Dedifferentiated amniotic fluid mesenchymal stem cell (primary cell): ENCODE measurements around the gene GRXCR2.
"Not testable (repeated sequence)": the region's sequence is repeated elsewhere in the genome, so short reads cannot be mapped to it uniquely, and the experiment has no call there.

Experiments
- DNase-seq: peaks from one replicate; pipeline ENCODE4 v3.0.0-alpha.2; 2016; ENCODE audit errors: extremely low spot score

GRXCR2 gene, protein sequence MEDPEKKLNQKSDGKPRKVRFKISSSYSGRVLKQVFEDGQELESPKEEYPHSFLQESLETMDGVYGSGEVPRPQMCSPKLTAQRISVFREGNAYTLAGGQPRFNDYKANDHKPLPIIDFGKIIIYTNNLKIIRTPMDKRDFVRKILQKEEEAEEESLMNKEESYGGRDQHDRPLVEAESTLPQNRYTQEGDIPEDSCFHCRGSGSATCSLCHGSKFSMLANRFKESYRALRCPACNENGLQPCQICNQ

DNA sequence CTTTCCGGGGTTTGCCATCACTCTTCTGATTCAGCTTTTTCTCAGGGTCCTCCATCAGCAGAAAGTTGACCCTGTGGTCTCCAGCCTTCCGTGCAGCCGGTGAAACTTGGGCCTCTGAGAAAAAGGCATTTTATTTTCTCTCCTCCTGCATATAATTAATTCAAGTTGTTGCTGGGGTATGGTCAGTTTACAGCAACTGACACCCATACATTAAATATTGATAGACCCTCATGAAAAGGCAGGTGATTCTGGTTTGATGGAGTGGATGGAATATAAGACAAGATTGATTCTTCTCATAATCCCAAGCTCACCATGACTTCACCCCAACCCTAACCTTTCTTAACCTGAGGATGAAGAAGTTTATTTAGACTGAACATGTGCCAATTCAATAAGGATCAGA lies at the start of gene GRXCR2:
TSS of gene GRXCR2 (minus strand) at position 101 of the 400 bp plus-strand sequence. CDS start at position 55, 46 bp downstream.
- no peak for DNase-seq

DNA sequence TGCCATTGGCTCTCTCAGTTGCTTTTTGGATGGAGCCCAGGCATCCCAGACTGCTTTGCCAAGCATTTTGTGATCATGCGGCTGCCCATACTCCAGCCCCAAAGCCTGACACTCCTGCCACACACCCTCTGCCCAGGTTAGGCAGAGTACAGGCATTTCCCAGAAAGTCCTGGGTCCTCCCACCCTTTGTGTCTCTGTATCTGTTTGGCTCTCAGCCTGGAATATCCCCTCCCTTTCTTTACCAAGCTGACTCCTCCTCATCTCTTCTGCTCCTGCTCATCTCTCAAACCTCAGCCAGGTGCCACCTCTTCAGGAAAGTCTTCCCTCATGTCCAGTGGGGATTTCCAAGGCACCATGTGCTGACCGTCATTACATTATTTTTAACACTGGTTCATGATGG lies 49.2 kb upstream of the GRXCR2 start:
- no peak for DNase-seq

DNA sequence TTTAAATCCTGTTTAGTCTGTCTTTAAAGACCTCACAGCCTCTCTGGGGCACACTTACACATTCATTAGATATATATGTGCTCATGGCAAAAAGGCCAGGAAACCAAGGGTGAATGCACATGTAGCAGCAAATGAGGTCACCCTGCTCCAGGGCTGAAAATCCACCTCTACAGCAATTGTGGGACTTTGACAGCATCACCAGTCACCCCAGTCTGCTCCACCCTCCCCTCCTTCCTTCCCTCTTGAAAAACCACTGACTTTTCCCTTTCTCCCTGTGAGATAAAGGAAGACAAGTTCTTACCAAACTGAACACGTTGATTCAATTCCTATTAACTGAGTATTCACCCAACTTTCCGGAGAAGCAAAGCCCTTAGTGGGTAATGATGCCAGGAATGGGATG lies 48.4 kb upstream of the GRXCR2 start:
- no peak for DNase-seq

DNA sequence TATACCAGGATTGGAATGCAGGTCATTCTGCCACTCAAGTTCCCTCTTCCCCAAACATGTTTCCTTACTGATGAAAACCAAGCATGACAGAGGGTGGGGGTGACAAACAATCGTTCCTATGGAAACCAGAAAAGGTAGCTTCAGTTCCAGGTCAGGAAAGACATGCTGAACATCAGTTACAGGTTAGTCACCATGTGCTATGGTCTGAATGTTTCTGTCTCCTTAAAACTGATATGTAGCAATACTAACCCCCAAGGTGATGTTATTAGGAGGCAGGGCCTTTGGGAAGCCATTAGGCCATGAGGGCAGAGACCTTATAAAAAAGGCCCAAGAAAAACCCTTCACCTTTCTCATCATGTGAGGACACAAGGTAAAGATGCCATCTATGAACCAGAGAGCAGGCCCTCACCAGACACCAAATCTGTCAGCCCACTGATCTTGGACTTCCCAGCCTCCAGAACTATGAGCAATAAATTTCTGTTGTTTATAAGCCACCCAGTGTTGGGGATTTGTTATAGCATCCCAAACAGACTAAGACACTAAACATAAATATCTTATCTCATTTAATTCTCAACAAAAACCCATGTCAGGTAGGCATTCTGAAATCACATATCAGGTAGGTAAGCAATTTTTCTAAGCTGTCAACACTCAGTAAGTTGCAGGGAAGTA lies 47.9 kb upstream of the GRXCR2 start:
- no peak for DNase-seq

DNA sequence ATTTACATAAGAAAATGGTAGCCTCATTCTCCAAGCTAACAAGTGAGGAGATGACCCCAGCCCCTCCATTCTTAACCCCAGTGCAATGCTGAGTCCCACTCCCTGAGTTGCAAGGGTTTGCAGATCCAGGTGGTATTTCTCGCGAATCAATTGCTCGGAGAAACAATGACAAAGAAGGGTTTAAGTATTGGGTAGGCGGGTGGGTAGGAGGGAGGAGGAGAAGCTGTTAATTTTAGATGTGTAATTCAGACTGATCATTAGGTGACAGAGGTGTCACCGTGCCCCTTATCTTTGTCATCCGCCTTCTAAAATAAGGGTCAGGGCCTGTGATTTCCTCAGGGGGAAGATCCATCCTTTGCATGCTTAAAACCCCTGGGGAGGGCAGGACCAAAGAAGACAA lies 46.6 kb upstream of the GRXCR2 start:
- no peak for DNase-seq

DNA sequence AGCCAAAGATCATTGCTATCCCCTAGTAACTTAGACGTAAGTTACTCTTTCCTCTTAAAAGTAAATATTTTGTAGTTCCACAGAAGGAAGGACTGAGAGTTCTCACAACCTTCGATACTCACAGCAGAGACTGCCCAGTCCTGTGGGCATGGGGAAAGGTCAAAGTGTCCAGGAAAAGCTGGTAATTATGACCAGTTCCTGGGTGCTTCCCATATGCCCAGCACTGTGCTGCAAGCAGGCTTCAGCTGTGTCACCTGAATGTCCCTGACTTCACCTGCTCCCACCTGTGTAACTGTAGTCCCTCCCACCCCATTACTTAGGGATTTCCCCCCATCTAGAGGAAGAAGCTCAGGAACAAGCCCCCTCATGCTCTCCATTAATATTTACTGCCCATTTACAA lies 45.6 kb upstream of the GRXCR2 start:
- no peak for DNase-seq

DNA sequence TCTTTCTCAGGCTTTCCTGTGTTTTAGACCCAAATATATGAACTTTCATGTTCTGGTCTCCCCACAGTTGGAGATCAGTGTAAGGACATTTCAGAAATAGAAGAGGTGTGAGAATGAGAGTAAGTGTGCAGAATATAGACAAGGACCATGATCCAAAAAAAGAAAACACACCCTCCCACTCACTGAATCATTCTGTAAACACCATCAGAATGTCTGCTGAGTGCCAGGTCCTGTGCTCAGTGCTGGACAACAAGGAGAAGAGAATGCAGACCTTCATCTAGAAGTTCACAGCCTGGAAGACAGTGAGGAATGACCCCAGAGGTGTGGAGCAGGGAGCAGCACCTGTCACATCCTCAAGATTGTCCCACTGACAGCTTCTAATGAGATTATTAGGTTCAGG lies 44.5 kb upstream of the GRXCR2 start:
- DNase-seq = no peak

DNA sequence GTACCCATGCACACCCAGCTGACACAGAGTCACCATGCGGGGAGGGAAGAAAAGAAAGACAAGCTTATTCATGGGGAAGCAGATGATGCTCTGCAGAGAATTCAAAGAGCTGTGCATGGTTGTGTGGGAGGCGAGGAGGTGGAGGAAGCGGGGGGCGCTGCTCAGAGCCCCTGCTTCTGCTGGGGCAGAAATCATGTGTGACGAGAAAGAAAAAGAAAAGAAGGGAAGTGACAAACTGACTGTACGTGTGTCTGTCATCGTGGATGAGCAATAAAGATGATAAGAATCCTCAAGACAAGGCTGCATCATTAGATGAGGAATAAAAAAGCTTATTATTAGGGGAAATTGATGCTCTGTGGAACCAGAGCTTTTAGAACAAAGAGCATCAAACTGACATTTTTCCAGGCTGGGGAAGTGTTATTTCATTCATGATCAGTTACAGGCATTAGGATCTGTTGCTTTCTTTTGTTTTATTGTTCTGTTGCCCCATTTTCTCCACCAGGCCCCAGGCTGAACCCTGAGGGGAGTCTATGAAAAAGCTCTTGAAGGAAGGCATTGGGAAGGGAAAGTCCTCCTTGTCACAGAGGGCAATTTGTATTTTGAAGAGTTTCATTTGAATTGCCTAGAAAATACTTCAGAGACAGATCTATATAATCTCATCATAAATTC lies 43.3 kb upstream of the GRXCR2 start:
- no peak for DNase-seq

DNA sequence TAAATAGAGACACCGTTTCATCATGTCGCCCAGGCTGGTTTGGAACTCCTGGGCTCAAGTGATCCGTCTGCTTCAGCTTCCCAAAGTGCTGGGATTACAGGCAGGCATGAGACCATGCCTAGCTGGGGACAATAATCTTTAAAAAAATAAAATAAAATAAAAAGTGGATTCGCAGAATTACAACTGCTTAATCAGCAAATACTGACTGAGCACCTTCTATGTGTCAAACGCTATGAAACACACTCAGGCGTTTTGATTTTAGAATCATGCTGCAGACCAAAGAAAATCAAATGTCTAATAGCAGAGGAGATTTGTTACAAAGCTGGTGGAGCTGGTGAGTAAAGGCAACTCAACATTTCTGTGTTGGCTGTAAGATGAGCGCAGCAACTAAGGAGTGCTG lies 40.9 kb upstream of the GRXCR2 start:
- no peak for DNase-seq

DNA sequence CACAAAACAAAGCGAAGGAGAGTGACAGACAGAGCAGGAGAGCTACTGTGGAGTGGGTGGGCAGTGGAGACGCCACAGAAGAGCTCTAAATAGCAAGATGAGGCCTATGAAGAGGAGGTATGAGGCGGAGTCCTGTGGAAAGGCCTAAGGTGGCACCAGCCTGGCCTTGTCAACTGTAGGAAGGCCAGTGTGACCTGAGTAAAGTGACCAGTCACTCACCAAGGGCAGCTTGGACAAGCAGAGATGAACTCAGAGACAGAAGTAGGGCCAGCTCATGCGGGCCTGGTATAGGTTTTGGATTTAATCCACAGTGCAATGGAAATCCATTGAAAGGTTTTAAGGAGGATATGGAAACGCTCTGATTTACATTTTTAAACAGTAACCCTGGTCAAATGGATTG lies 39.8 kb upstream of the GRXCR2 start:
- no peak for DNase-seq

DNA sequence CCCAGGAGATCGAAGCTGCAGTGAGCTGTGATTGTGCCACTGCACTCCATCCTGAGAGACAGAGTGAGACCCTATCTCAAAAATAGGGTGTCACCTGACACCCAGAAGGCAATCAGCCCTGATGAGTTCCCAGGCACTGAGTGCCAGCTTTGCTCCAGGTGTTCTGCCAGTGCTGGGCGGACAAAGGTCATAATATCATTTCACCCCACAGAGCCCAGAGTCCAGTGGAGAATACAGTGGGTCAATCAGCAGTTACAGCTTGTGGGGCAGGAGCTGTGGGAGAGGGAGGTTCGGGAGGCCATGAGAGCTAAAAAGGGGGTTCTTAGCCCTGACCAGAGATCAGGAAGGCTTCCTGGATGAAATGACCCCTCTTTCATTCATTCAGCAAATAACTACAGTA lies 39.2 kb upstream of the GRXCR2 start:
- DNase-seq = no peak

DNA sequence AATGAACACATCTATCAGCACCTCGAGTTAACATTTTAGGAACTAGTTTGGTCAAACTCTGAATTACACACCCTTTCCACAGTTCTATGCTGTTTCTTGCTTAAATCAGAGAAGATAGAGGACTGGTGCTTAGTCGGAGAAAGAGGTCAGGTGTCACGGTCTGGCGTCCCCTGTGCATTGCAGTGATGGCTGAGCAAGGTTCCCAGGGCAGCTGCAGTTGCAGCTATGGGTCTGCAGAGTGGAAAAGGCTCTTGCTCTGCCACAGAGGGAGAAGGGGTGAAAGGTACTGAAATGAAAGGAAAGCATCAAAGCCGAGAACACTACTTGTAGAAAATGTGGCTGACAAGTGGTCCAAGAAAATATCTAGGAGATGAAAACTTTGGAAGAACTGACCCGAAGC lies 38.4 kb upstream of the GRXCR2 start:
- DNase-seq = no peak

DNA sequence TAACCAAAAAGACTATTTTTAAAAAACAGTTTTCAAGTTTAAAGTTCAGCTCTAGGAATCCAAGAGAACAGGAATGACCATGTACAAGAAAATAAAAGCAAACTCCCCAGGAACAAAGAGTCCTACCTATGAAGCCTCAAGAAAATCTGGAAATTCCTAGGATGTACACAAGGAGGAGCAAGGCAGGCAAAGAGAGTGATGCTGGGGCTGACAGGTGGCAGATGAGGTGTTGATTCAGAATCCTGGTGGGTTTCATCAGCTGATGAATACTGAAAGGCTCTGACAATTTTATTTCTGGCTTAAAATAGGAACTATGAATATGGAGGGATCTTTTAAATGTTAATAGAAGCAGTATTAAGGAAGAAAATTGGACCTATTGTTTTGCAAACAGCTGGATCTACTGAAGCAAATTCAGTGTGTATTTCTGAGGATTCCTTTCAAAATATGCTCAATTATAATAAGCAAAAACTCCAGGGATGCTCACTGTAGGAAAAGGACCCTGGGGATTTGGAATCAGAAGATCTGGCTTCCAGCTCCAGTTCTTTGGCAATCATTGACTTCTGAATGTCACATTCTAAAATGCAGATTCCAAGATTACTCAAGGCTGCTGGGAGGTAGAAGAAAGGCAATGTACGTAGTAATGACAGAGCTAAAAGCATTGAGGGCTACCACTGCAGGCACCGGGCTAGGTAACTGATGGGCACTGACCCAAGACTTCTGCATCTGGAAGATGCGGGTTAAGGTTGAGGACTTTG lies 35.6 kb upstream of the GRXCR2 start:
- no peak for DNase-seq

DNA sequence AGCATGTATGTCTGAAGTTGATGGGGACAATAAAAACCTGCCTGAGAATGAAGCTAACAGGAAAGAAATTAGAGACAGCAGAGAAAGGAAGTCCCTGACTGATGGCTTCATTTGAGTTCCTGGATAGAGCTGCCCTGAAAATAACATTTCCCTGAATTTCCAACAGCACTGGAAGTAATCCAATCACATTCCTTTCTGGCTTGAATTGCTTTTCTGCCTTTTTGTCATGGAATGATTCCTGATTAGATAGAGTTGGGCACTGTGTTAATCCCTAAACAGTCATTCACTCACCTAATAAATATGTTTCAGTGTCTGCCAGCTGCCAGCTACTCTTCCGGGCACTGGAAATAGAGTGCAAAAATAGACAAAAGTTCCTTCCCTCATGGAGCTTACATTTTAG lies 33.6 kb upstream of the GRXCR2 start:
- DNase-seq = no peak

DNA sequence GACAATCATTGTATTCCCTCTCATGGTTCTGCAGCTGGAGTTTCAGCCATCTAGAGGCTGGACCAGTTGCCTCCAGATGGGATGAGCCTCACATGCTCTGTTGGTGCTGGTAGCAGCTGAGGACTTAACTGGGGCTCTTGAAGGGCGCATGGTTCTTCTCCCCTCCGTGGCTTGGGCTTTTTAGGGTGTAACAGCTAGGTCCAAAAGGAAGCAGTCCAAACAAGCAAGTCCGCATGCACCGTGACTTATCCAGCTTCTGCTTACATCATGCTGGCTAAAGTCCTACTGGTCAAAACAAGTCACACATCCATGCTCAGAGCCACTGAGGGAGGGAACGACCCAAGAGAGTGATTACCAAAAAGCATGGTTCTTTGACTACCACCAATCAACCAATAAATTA lies 31.9 kb upstream of the GRXCR2 start:
- DNase-seq = no peak

DNA sequence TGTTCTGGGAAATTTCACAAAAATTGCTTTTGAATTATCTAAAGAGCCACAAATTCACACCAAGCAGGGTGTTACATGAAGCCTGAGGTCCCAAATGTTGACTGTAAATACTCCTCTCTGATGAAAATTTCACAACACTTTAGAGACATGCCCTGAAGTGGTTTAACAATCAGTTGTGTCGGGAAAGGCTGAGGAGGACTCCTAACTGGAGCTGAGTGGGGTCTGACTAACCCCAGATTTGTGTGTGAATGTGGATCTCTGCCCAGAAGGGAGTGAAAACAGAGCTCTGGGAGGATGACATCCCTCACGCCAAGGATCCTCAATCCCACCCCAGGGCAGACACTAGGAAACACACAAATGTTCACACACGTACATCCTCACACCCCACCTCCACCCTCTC lies 31.1 kb upstream of the GRXCR2 start:
- no peak for DNase-seq

DNA sequence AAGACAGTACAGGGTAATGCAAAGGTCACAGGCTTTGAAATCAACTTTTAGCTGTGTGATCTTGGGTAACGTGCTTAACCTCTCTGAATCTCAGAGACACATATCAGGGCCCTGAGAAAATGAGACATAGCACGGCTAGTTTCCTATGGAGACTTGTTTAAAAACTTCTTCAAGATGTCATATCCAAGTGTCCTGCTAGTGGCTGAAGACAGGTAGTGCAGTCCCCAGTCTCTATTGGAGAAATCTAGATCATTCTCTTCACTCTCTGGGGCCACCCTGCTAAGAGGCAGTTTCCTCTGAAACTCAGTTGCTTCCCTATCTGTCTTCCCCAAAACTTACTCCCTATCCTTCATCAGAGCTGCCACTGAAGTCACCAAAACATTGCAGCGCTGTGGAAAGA lies 30.3 kb upstream of the GRXCR2 start:
- no peak for DNase-seq

DNA sequence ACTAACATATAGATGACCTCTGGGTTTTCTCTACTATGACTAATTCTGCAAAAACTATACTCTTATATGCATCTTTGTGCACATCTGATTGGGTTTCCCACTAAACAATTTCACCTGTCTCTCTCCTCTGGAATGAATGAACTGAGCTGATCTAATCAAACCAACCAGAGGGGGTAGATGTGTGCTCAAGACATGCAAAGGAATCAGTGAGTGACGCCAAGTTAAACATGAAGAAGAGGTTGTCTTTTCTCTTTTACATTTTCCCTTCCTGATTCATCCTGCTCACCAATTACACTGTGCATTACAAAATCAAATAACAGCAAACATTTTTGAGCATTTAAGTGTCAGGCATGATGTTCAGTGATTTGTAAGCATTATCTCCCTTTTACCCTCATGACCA lies 29.6 kb upstream of the GRXCR2 start:
- no peak for DNase-seq

DNA sequence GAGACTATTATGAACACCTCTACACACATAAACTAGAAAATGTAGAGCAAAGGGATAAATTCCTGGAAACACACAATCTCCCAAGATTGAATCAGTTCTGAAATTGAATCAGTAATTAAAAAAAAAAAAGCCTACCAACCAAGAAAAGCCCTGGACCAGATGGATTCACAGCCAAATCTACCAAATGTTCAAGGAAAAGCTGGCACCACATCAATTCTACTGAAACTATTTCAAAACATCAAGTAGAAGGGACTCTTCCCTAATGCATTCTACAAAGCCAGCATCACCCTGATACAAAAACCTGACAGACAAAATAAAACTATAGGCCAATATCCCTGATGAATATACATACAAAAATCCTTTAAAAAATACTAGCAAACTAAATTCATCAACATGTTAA lies 25.4 kb upstream of the GRXCR2 start:
- DNase-seq = no peak

DNA sequence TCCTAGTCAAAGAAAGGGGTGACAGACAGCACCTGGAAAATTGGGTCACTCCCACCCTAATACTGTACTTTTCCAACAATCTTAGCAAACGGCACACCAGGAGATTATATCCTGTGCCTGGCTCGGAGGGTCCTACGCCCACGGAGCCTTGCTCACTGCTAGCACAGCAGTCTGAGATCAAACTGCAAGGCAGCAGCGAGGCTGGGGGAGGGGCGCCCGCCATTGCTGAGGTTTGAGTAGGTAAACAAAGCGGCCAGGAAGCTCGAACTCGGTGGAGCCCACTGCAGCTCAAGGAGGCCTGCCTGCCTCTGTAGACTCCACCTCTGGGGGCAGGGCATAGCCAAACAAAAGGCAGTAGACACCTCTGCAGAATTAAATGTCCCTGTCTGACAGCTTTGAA lies 18.6 kb upstream of the GRXCR2 start:
- DNase-seq = not testable (repeated sequence)

DNA sequence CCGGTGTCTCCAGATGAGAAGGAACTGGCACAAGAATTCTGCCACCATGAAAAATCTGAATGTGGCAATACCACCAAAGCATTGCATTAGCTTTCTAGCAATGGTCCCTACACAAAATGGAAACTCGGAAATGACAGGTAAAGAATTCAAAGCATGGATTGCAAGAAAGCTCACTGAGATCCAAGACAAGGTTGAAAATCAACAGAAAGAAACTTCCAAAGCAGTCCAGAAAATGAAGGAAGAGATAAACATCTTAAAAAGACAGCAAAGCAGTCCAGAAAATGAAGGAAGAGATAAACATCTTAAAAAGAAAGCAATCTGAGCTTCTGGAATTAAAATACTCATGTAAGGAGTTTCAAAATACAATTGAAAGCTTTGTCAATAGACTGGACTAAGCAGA lies 16.8 kb upstream of the GRXCR2 start:
- DNase-seq = no peak

DNA sequence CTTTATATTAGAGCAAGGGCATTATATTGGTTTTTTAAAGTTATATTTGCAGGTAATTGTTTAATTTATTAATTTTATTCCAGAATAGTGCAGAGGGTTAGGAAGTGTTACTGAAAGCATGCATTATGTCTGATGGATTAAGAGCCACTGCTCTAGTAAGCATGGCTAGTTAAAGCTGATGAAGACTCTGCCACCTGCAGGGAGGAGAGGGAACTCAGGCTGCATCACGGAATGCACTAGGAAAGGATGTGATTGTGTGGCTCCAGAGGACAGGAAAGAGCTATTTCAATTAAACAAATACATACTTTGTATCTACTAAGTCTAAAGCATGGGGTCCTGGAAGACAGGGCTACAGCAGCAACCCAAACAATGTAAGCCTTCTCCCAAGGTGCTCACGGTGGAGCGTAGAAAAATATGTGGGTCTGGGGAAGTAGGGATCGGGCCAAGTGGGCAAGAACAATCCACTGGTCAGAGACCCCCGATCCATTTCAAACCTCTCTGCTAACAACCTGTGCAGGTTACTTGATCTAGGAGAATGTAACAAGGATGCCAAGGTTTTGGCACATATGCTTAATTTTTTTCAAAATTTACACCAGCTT lies 15.3 kb upstream of the GRXCR2 start:
- DNase-seq = no peak
